Hypothalamus (tissue), 51 donors: ENCODE results near the gene OBSCN.
A peak's percentile ranks its signal among the peaks of the same experiment; 100 is the strongest.

Experiments
- DNase-seq, 51 donors: peaks; one replicate each; lab custom pipeline; 2025; lab: John Stamatoyannopoulos, UW

Gene OBSCN

GRCh38 chr1:228407106-228408040, 199.5 kb downstream of the OBSCN start:
- DNase-seq: peak in 2 of 51 donors; percentile 54 to 63

GRCh38 chr1:228408041-228408868, 200.4 kb downstream of the OBSCN start:
- no peak for DNase-seq

- no peak for DNase-seq
Measured at GRCh38 chr1:228408869-228409805, 201.3 kb downstream of the OBSCN start.

GRCh38 chr1:228410015-228410414, 202.2 kb downstream of the OBSCN start:
- DNase-seq: no peak

GRCh38 chr1:228410671-228411070, 202.8 kb downstream of the OBSCN start:
- no peak for DNase-seq

GRCh38 chr1:228411121-228411520, 203.3 kb downstream of the OBSCN start:
- no peak for DNase-seq

- no peak for DNase-seq
Measured at GRCh38 chr1:228411548-228412430, 203.9 kb downstream of the OBSCN start.

- DNase-seq: no peak
Measured at GRCh38 chr1:228413241-228414010, 205.6 kb downstream of the OBSCN start.

- no peak for DNase-seq
Measured at GRCh38 chr1:228414511-228415211, 206.8 kb downstream of the OBSCN start.

GRCh38 chr1:228415221-228415620, 207.4 kb downstream of the OBSCN start:
- no peak for DNase-seq

- DNase-seq: peak in 3 of 51 donors; percentile 10 to 31 (median 28)
Measured at GRCh38 chr1:228415853-228416216, 208.0 kb downstream of the OBSCN start.

GRCh38 chr1:228416217-228416933, 208.5 kb downstream of the OBSCN start, which contains the start of gene TRIM17:
Gene TRIM17 (minus strand): TSS chr1:228416861. CDS start chr1:228415072, 1,789 bp downstream.
- DNase-seq: peak in 1 of 51 donors; percentile 9

GRCh38 chr1:228417061-228417460, 209.2 kb downstream of the OBSCN start:
- no peak for DNase-seq

GRCh38 chr1:228417483-228418203, 209.8 kb downstream of the OBSCN start:
- DNase-seq: no peak

GRCh38 chr1:228420968-228421826, 213.4 kb downstream of the OBSCN start:
- DNase-seq: no peak
